GM23248 (cell line): ENCODE data around the gene RAB40B.

Source experiments
- EZH2 ChIP-seq: fragments of 200-600 bp; sonication (generic); IDR thresholded peaks from 2 replicates; pipeline ENCODE4 v1.6.1; 2018; ENCODE audit warnings: antibody characterized with exemption, mild to moderate bottlenecking; ENCODE audit not compliant: insufficient read depth, poor library complexity, severe bottlenecking
- EZH2phosphoT487 ChIP-seq: fragments of 200-600 bp; sonication (generic); IDR thresholded peaks from 2 replicates; pipeline ENCODE4 v1.6.1; 2018; ENCODE audit warnings: antibody characterized with exemption, moderate library complexity, mild to moderate bottlenecking, low read depth; ENCODE audit not compliant: insufficient read depth

DNA sequence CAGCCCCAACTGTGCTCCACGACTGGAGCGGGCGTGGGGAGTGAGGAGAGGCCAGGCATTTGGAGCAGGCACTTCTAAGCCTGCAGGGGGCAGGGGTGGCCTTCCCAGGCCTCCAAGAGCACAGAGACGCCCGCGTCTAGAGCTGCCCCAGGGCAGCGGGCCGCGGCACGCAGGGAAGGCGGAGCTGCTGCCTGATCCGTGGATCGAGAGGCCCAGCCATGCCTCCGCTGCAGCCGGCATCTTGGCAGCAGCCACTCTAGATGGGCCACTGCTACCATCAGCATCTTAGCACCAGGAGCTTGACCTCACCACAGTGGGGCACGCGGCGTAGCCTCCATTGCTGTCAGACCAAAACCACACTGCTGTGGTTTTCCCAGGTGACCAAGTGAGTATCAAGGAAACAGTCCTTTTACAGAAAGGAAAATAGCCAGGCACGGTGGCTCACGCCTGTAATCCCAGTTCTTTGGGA, 29.8 kb downstream of the RAB40B start:
- TF ChIP-seq EZH2phosphoT487 (no peak), EZH2 (no peak)
